HG03196 (cell line): ENCODE results near the gene PPIC.

Source experiments
- ATAC-seq: cut with Tn5 transposase; IDR thresholded peaks from one replicate; pipeline ENCODE4 v1.9.1; 2021; ENCODE audit not compliant: unreplicated experiment

PPIC gene

GRCh38 chr5:123036391-123037103 lies at the start of gene PPIC:
Gene PPIC (minus strand): TSS chr5:123036725. CDS start chr5:123036625, 100 bp downstream.
- ATAC-seq, result peak; percentile 44

DNA sequence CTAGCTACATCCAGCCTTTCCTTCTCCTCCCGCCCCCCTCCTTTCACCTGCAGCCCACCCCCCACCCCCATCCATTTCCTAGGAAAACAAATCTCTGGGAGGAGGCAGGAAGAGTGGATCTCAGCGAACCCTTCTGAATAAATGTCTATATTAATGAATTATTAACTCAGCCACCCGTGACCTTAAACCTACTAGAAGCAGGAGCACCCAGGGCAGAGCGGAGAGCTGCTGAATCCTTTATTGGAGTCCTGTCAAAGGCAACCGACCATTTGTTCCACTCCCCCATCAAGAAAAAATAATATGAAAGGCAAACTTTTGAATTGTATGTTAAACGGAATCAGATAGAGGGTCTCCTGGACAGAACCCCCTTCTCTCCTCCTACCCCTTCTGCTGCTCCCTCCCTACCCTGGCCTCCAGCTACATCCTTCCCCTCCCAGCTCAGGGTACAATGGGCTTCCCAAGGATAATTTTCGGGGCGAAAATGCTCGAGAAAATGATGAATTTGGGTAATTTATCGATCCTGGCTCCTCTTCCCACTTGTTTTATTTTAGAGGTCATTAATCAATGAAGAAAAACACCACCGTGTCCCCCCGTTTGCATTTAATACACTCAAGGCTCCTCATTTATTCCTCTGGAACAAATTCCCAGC lies 49.2 kb upstream of the PPIC start:
- no peak for ATAC-seq

- no peak for ATAC-seq
These were observed 48.4 kb upstream of the PPIC start for GRCh38 chr5:123084730-123085605.

- ATAC-seq, result no peak
These were observed 46.8 kb upstream of the PPIC start for GRCh38 chr5:123083298-123083697.

- ATAC-seq, result no peak
These were observed 43.7 kb upstream of the PPIC start for GRCh38 chr5:123080215-123080614.

- ATAC-seq, result no peak
These were observed 39.1 kb upstream of the PPIC start for GRCh38 chr5:123075521-123076163.

- ATAC-seq, result no peak
These were observed 31.9 kb upstream of the PPIC start for GRCh38 chr5:123068368-123068938.

DNA sequence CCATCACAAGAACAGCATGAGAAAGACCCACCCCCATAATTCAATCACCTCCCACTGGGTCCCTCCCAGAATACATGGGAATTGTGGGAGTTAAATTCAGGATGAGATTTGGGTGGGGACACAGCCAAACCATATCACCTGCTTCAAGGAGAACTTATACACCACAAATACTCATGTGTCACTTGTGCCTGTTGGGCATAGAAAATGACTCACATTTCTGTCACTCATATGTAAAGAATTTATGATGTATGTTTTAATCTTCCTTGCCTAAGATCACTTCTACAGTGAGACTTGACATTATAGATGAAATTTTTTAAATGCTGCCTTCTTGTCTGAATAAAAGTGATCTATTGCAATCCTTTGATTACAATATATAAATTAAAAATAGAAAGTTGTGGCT lies 29.5 kb upstream of the PPIC start:
- ATAC-seq, result no peak

DNA sequence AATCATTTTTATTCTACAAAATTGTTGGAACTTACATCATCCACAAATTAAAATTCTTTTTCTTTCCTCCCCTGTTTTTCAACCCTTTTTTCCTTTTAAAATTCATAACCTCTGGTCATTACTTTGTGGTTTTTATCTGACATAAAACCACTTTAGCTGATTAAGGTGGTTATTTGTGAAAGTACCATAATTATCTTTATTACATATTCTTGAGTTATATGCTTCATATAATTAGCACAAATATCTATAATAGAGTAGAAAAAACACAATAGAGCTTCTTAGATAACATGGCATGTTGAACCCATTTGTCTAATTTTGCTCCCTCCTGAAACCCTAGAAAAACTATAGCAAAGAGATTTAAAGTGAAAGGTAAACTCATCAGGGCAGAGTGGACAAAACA lies 22.9 kb upstream of the PPIC start:
- no peak for ATAC-seq

GRCh38 chr5:123051206-123051605 lies 14.7 kb upstream of the PPIC start:
- no peak for ATAC-seq

- no peak for ATAC-seq
These were observed 11.2 kb upstream of the PPIC start for GRCh38 chr5:123047706-123048105.

DNA sequence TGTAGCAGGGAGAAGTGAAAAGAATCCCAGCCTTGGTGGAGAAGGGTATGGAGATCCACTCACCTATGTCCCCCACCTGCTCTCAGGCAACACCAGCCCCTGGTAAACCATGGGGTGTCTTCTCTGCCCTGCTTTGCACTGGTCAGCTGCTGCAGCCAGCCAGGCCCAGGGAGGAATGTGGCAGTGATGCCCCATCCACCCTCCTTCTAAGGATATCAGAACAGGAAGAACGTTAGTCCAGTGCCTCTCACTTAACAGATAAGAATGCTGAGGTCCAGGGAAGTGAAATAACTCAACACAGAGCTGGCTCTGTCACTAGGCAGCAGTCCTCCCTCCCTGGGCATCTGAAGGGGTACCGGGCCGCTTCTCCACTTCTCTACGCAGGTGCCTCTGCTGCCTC lies 9.7 kb upstream of the PPIC start:
- ATAC-seq, result no peak

DNA sequence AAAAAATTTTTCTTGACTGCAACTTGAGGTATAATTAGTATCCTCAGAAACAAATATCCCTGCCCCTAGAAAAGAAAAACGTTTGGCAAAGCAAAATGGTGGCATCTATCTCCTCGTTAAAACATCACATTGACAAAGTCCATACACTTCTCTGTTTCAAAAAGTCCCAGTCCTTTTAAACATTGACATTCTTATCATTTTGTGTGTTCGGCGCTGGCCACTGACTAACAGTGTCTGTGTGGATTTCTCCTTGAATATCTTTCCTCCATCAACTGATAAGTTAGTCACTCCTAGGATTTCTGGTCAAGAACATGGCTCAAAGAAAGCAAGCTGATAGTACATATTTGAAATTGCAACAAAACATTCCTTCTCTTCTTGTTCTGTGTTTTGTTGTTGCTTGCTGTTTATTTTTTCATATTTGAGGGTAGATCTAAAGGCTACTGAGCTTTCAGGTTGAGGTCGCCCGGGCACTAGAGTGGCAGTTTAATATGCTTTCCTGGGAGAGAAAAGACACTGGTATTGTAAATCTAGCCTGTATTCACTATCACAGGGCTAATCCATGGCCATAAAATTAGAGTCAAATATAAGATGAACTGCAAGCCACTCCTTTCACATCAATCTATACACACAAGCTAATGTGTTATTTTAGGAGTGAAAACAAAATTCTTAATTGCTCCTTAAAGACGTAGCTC lies 8.5 kb upstream of the PPIC start:
- ATAC-seq, result no peak

- no peak for ATAC-seq
These were observed 3.1 kb upstream of the PPIC start for GRCh38 chr5:123039673-123040072.

DNA sequence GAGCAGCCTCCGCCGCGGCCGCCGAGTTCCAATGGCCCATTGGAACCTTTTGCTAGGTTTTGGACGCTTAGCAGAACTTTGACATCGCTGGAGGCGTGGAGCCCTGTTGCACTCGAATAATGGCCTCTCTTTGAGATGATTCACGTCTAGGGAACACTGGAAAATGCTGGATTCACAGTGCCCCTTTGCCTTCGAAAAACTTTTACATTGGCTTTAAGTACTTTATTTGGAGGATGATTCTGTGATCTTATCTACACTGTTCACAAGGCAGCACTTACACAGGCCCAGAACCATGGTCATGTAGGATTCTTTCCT lies 536 bp upstream of the PPIC start:
- no peak for ATAC-seq

- ATAC-seq, result no peak
These were observed 571 bp downstream of the PPIC start for GRCh38 chr5:123035918-123036390.

DNA sequence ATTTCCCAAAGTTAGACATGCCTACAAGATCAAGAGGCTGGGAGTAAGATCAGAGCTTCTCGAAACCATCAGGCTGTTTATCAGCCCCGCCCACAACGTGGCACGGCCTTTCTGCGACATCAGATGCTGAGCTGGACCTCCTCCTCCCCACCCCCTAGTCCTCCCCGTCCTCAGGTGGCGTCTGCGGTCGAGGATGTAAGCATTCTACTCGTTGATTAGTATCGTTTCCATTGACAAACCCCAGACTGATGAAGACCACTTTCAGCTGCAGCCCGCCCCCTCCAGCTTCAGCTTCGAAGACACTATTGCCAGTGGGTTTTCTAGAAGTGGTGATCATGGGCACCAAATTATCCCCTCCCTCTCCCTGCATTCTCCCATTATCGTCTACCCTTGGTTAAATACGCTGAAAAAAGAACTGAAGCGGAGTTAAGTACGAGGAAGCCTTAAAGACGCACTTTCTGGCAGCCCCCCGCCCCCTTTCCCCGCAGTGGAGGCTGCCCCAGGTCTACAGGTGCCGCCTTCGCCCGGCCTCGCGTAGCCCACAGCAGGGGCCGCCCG lies 1.1 kb downstream of the PPIC start:
- no peak for ATAC-seq

- ATAC-seq, result no peak
These were observed 3.3 kb downstream of the PPIC start for GRCh38 chr5:123033157-123033671.

DNA sequence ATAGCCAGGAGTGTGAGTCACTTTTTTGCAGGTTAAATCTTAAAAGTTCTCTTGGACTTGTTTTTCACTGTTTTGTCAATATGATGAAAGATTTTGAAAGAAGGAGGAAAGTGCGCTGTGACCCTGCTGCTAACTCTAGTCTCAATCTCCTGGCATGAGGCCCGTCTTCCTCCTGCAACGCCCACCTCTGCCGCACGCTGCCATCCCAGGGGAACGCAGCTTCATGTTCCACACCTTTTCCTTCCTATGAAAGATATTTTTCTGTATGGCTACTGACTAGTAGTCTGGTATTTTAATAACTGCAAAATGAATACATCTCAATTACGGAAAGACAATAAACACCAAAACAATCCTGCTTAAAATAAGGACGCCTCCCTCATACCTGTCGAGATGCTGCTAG lies 8.3 kb downstream of the PPIC start:
- ATAC-seq, result no peak

GRCh38 chr5:123014689-123015088 lies 21.8 kb downstream of the PPIC start:
- no peak for ATAC-seq
